ENCODE measurements around the gene ERC1.

The ERC1 gene

DNA sequence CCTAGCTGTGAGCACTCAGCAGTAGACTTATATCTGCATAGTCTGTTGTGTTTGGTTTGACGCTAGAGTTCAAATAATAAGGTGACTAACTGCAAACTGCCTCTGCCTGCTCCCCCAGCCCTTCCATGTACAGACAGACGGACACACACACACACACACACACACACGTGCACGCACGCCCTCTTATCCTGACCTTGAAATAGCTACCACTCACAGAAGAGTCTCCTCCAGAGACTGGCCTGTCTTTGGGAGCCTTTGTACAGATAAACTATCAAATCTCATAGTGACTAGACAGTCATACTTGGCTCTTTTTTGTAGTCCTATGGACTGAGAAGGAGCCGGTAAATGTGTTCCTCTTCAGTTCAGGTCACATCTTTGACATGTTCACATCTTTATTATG lies 445.0 kb downstream of the ERC1 start:
- DNase-seq (ENCODE audit: low read depth, low spot score) = no peak
- no peak overlapping the region for H3K9ac ChIP-seq (ENCODE audit: insufficient read length)
- no peaks in the 10 kb centered on the region for H3K36me3 ChIP-seq (ENCODE audit: insufficient read depth, low read length)
- H3K4me3 ChIP-seq = no peak overlapping the region
- no peak overlapping the region for H3K27ac ChIP-seq
- H3K9me3 ChIP-seq (ENCODE audit: low read depth, low read length) = no peaks in the 10 kb centered on the region
- TF ChIP-seq EZH2 (IDR thresholded peaks at IDR 0.05) = no peak
- TF ChIP-seq FOXP2 (optimal IDR thresholded peaks at IDR 0.05; ENCODE audit: control extremely low read depth, extremely low read length, insufficient read depth) = no peak
- no peak for TF ChIP-seq POLR2AphosphoS5 (IDR thresholded peaks at IDR 0.05; ENCODE audit: borderline replicate concordance, low read depth, low read length)

- Histone ChIP-seq H3K9ac (ENCODE audit: insufficient read length) (no peak overlapping the region), H3K36me3 (ENCODE audit: insufficient read depth, low read length) (no peaks in the 10 kb centered on the region), H3K9me3 (ENCODE audit: low read depth, low read length) (no peaks in the 10 kb centered on the region), H3K27ac (no peak overlapping the region), H3K4me3 (no peak overlapping the region)
- TF ChIP-seq POLR2AphosphoS5 (IDR thresholded peaks at IDR 0.05; ENCODE audit: borderline replicate concordance, low read depth, low read length) (no peak), FOXP2 (optimal IDR thresholded peaks at IDR 0.05; ENCODE audit: control extremely low read depth, extremely low read length, insufficient read depth) (no peak), EZH2 (IDR thresholded peaks at IDR 0.05) (no peak)
- DNase-seq (ENCODE audit: low read depth, low spot score) = no peak
These were observed 446.0 kb downstream of the ERC1 start for GRCh38 chr12:1436981-1437380.

- Histone ChIP-seq H3K9me3 (ENCODE audit: low read depth, low read length) (no peaks in the 10 kb centered on the region), H3K9ac (ENCODE audit: insufficient read length) (no peak overlapping the region), H3K36me3 (ENCODE audit: insufficient read depth, low read length) (no peaks in the 10 kb centered on the region), H3K4me3 (no peak overlapping the region), H3K27ac (no peak overlapping the region)
- DNase-seq (ENCODE audit: low read depth, low spot score) = no peak
- TF ChIP-seq POLR2AphosphoS5 (IDR thresholded peaks at IDR 0.05; ENCODE audit: borderline replicate concordance, low read depth, low read length) (no peak), EZH2 (IDR thresholded peaks at IDR 0.05) (no peak), FOXP2 (optimal IDR thresholded peaks at IDR 0.05; ENCODE audit: control extremely low read depth, extremely low read length, insufficient read depth) (no peak)
These were observed 448.2 kb downstream of the ERC1 start for GRCh38 chr12:1439201-1439600.

- H3K4me3 ChIP-seq = no peak overlapping the region
- DNase-seq (ENCODE audit: low read depth, low spot score) = no peak
- no peak overlapping the region for H3K27ac ChIP-seq
- no peak overlapping the region for H3K9ac ChIP-seq (ENCODE audit: insufficient read length)
- no peaks in the 10 kb centered on the region for H3K36me3 ChIP-seq (ENCODE audit: insufficient read depth, low read length)
- no peaks in the 10 kb centered on the region for H3K9me3 ChIP-seq (ENCODE audit: low read depth, low read length)
- TF ChIP-seq EZH2 (IDR thresholded peaks at IDR 0.05) (no peak), POLR2AphosphoS5 (IDR thresholded peaks at IDR 0.05; ENCODE audit: borderline replicate concordance, low read depth, low read length) (no peak), FOXP2 (optimal IDR thresholded peaks at IDR 0.05; ENCODE audit: control extremely low read depth, extremely low read length, insufficient read depth) (no peak)
These were observed 448.7 kb downstream of the ERC1 start for GRCh38 chr12:1439687-1440086.

DNA sequence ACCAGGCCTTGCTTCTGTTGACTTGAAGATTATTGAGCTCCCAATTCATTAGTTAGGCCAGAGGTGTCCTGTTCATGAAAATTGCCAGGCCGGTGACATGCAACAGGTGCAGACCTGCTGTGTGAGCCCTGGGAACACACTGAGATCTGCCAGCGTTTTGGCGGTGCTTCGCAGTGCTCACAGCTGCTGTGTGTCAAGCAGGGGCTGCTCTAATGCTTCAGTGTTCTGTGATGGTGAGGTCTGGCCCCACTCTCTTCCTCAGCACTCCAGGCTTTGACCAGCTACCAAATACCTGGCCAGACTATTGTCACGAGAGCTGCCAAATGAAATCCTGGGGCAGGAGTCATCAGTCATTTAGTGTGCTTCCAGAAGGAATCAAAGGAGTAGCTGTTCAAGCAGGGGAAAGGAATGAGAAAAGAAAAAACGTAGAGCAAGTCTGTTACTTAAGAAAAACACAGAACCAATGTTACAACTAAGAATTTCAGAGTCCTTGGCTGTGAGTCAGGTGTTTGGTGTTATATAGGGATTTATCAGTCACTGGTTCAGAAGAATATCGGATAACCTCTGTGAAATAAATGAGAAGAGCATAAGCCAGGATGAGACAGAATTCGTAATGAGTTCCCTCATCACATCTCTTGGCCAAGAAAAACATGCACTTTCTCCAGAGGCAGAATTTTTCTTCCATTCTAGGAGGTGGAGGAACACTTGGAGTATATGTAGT lies 452.6 kb downstream of the ERC1 start:
- TF ChIP-seq EZH2 (IDR thresholded peaks at IDR 0.05) (no peak), FOXP2 (optimal IDR thresholded peaks at IDR 0.05; ENCODE audit: control extremely low read depth, extremely low read length, insufficient read depth) (no peak), POLR2AphosphoS5 (IDR thresholded peaks at IDR 0.05; ENCODE audit: borderline replicate concordance, low read depth, low read length) (no peak)
- no peaks in the 10 kb centered on the region for H3K9me3 ChIP-seq (ENCODE audit: low read depth, low read length)
- H3K4me3 ChIP-seq = no peak overlapping the region
- H3K36me3 ChIP-seq (ENCODE audit: insufficient read depth, low read length) = 0 out of 2 replicates have a peak, but pooled peaks cover 3% of the 10 kb centered on the region
- no peak overlapping the region for H3K9ac ChIP-seq (ENCODE audit: insufficient read length)
- DNase-seq (ENCODE audit: low read depth, low spot score) = no peak
- H3K27ac ChIP-seq = no peak overlapping the region

DNA sequence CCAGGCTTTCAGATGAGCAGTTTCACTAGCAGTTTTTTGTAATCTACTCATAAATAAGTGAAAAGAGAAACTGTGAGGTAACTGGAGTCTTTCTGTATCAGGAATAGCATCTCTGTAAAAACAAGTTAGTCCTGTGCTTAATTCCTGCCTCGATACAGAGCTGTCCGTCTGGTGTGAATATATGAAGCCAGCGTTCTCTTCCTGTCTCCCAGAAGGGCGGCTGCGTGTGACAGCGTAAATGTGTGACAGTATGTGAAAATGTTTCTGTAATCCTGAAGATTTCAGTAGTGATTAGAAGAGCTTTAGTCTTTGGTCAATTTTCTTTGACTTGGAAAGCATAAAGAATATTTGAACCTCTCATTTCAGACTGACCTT lies 453.1 kb downstream of the ERC1 start:
- DNase-seq (ENCODE audit: low read depth, low spot score) = no peak
- Histone ChIP-seq H3K9me3 (ENCODE audit: low read depth, low read length) (no peaks in the 10 kb centered on the region), H3K4me3 (no peak overlapping the region), H3K27ac (no peak overlapping the region), H3K9ac (ENCODE audit: insufficient read length) (no peak overlapping the region), H3K36me3 (ENCODE audit: insufficient read depth, low read length) (0 out of 2 replicates have a peak, but pooled peaks cover 3% of the 10 kb centered on the region)
- no peak for TF ChIP-seq FOXP2 (optimal IDR thresholded peaks at IDR 0.05; ENCODE audit: control extremely low read depth, extremely low read length, insufficient read depth)
- no peak for TF ChIP-seq EZH2 (IDR thresholded peaks at IDR 0.05)
- no peak for TF ChIP-seq POLR2AphosphoS5 (IDR thresholded peaks at IDR 0.05; ENCODE audit: borderline replicate concordance, low read depth, low read length)

DNA sequence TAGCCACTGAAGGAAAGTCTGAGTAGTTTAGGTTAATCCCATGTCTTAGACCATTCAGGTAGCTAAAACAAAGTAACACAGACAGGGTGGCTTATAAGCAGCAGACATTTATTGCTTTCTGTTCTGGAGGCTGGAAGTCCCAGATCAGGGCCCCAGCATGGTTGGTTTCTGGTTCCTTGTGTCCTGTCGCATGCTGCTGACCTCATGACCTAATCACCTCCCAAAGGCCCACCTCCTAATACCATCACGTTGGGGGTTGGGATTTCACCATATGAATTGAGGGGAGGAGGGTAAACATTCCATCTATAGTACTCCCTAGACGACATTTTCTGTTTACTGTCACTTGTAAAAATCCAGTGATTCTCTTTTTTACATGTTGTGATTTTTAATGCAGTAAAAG lies 454.8 kb downstream of the ERC1 start:
- no peak overlapping the region for H3K9ac ChIP-seq (ENCODE audit: insufficient read length)
- no peak overlapping the region for H3K4me3 ChIP-seq
- H3K9me3 ChIP-seq (ENCODE audit: low read depth, low read length) = no peaks in the 10 kb centered on the region
- no peak overlapping the region for H3K27ac ChIP-seq
- 0 out of 2 replicates have a peak, but pooled peaks cover 3% of the 10 kb centered on the region for H3K36me3 ChIP-seq (ENCODE audit: insufficient read depth, low read length)
- DNase-seq (ENCODE audit: low read depth, low spot score) = no peak
- TF ChIP-seq POLR2AphosphoS5 (IDR thresholded peaks at IDR 0.05; ENCODE audit: borderline replicate concordance, low read depth, low read length) (no peak), FOXP2 (optimal IDR thresholded peaks at IDR 0.05; ENCODE audit: control extremely low read depth, extremely low read length, insufficient read depth) (no peak), EZH2 (IDR thresholded peaks at IDR 0.05) (no peak)

DNA sequence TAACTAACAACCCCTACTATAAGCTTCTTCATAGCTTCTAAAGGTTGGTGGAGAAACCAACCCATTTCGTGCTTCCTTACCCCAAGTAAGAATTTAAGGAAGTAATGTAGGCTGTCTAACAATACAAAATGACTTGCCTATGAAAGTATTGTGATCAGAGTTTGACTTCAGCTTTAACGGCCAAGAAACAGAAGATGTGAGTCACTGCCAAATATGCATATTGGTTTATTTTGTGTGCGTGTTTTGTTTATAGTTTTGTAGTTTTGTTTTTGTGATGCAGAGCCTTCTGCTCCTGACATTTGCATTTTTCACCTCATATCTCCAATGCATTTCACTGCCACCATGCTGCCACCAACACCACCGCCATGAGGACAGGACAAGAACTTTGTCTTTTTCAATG lies 457.3 kb downstream of the ERC1 start:
- H3K36me3 ChIP-seq (ENCODE audit: insufficient read depth, low read length) = 0 out of 2 replicates have a peak, but pooled peaks cover 3% of the 10 kb centered on the region
- no peak for TF ChIP-seq FOXP2 (optimal IDR thresholded peaks at IDR 0.05; ENCODE audit: control extremely low read depth, extremely low read length, insufficient read depth)
- no peak for TF ChIP-seq EZH2 (IDR thresholded peaks at IDR 0.05)
- TF ChIP-seq POLR2AphosphoS5 (IDR thresholded peaks at IDR 0.05; ENCODE audit: borderline replicate concordance, low read depth, low read length) = no peak
- H3K27ac ChIP-seq = no peak overlapping the region
- no peak overlapping the region for H3K4me3 ChIP-seq
- no peak overlapping the region for H3K9ac ChIP-seq (ENCODE audit: insufficient read length)
- no peaks in the 10 kb centered on the region for H3K9me3 ChIP-seq (ENCODE audit: low read depth, low read length)
- no peak for DNase-seq (ENCODE audit: low read depth, low spot score)

- Histone ChIP-seq H3K36me3 (ENCODE audit: insufficient read depth, low read length) (no peaks in the 10 kb centered on the region), H3K27ac (no peak overlapping the region), H3K9ac (ENCODE audit: insufficient read length) (no peak overlapping the region), H3K9me3 (ENCODE audit: low read depth, low read length) (no peaks in the 10 kb centered on the region), H3K4me3 (no peak overlapping the region)
- DNase-seq (ENCODE audit: low read depth, low spot score) = no peak
- TF ChIP-seq EZH2 (IDR thresholded peaks at IDR 0.05) = no peak
- TF ChIP-seq FOXP2 (optimal IDR thresholded peaks at IDR 0.05; ENCODE audit: control extremely low read depth, extremely low read length, insufficient read depth) = no peak
- no peak for TF ChIP-seq POLR2AphosphoS5 (IDR thresholded peaks at IDR 0.05; ENCODE audit: borderline replicate concordance, low read depth, low read length)
These were observed 462.8 kb downstream of the ERC1 start for GRCh38 chr12:1453810-1454209.
